GM10266 (cell line): ENCODE data around the gene GABARAP.

Experiments
- DNase-seq: peaks from one replicate; pipeline ENCODE4 v3.0.0; 2012; ENCODE audit errors: extremely low spot score
- CTCF ChIP-seq: IDR thresholded peaks from 2 replicates; pipeline ENCODE4 v1.5.1; 2012; ENCODE audit warnings: mild to moderate bottlenecking, low read depth; ENCODE audit not compliant: control insufficient read depth, insufficient read depth; ENCODE audit errors: missing control alignments

GABARAP gene

DNA sequence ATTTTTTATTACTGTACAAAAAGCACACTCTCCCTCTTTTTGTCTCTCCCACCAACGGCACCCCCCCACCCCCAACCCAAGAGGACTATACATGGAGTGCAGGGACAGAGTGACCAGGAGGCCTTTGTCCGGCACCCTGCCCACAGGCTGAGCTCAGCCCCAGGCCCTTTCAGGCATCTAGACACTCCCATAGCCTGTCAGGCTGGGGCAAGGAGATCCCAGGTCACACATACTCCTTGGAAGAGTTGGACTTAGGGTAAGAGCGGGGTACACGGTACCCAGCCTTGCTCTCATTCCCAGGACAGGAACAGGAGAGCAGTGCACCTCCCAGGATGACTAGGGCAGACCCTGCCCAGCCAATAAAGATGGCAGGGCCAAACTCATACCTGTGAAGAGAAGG is 17.9 kb upstream of the GABARAP start:
- no peak for DNase-seq
- no peak for TF ChIP-seq CTCF

- no peak for DNase-seq
- no peak for TF ChIP-seq CTCF
These were observed 17.3 kb upstream of the GABARAP start for GRCh38 chr17:7259555-7259889.

- no peak for TF ChIP-seq CTCF
- no peak for DNase-seq
These were observed 16.7 kb upstream of the GABARAP start for GRCh38 chr17:7258731-7259554.

DNA sequence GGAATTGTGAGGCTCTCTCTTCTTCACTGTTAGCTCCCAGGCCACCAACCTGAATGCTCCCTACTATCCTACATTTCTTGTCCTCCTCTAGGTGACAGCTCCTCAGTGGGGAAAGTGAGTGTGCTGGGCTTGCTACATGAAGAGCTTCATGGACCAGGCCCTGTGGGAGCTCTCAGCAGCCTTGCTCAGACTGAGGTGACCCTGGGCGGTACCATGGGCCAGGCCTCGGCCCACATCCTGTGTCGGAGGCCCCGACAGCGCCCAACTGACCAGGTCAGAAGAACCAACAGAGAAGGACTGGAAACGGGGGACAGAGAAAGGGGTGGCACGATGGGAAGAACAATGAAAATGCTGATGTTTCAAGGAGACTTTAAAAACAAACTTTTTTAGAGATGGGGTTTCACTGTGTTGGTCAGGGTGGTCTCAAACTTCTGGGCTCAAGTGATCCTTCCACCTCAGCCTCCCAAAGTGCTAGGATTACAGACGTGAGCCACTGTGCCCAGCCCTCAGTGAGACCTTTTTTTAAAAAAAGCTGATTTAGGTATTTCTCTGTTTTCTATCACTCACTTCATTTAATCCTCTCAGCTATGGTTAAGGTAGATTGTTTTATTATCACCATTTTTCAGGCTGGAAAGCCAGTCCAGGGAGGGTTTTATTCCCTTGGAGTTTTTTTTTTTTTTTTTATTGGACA is 14.7 kb upstream of the GABARAP start:
- no peak for TF ChIP-seq CTCF
- no peak for DNase-seq

GRCh38 chr17:7254511-7254910 is 12.3 kb upstream of the GABARAP start:
- no peak for DNase-seq
- no peak for TF ChIP-seq CTCF

DNA sequence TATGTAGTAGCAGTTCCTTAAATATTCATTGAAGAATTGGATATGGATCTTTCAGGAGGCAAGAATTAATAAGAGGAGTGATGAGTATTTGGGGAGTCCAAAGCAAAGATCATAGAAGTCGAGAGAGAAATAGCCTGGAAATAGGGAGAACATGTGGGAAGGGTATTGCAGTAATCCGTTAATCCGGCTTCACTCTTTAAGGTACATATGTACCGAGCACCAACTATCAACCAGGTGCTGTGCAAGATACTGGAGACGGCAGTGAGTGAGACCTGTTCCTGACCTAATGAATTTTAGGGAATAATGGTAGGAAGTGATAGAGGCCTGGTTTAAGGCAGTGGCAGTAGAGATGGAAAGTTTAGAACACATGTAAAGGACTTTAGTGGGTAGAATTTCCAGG is 10.8 kb upstream of the GABARAP start:
- no peak for TF ChIP-seq CTCF
- DNase-seq, result no peak
